SK-N-SH (cell line): ENCODE measurements around the gene ANP32A. TPM values are rescaled to one million over a fixed set of nuclear protein-coding genes. Genes with fewer than 3 reads are reported as not detected.

Experiments used
- CTCF ChIA-PET: fragments of 300-600, 350-600 bp; formaldehyde crosslinking; extraction: SDS; loops from one replicate; lab custom pipeline; 2021; lab: Yijun Ruan, JAX
- POLR2A ChIA-PET: fragments of 350-600 bp; sonication (Branson Sonifier 250); formaldehyde crosslinking; extraction: SDS; loops from one replicate; lab custom pipeline; 2020; ENCODE audit warnings: antibody characterized with exemption, inconsistent platforms; lab: Yijun Ruan, JAX
- DNase-seq: peaks from one replicate; pipeline ENCODE4 v3.0.0; 2012
- H2AFZ ChIP-seq: fragments of 200-600 bp; sonication (generic); 2 replicates; pipeline ENCODE4 v1.8.1; 2016; ENCODE audit warnings: antibody characterized with exemption, mild to moderate bottlenecking, low read depth
- H3F3A ChIP-seq: fragments of 200-600 bp; sonication (generic); replicated peaks from 2 replicates; pipeline ENCODE3; 2016; ENCODE audit warnings: antibody characterized with exemption, mild to moderate bottlenecking; ENCODE audit not compliant: insufficient read depth
- H3K27ac ChIP-seq, 2 experiments: fragments of 200-500 bp in 1 of 2; fragments of 200-600 bp in 1 of 2; sonication (Bioruptor generic) in 1 of 2; sonication (generic), shearing (Covaris generic) in 1 of 2; 2 replicates each; pipeline versions ENCODE4 v1.5.1 to v1.6.1; 2014 to 2016; ENCODE audit warnings: low read depth in 2 of 2, inconsistent platforms in 1 of 2, low read length in 1 of 2, mild to moderate bottlenecking in 1 of 2, mixed read lengths in 1 of 2
- H3K27me3 ChIP-seq: fragments of 200-600 bp; sonication (generic), shearing (Covaris generic); 2 replicates; pipeline ENCODE4 v1.6.1; 2016; ENCODE audit warnings: mixed run types; ENCODE audit not compliant: insufficient read depth
- H3K36me3 ChIP-seq, 2 experiments: fragments of 200-500 bp in 1 of 2; fragments of 200-600 bp in 1 of 2; sonication (Bioruptor generic) in 1 of 2; sonication (generic) in 1 of 2; replicated peaks in 1 of 2; 2 replicates each; pipeline versions ENCODE3 to v1.5.1; 2014 to 2016; ENCODE audit warnings: low read length in 1 of 2, mild to moderate bottlenecking in 1 of 2; ENCODE audit not compliant: insufficient read depth in 2 of 2, control insufficient read depth in 1 of 2
- H3K4me1 ChIP-seq, 2 experiments: fragments of 200-500 bp in 1 of 2; fragments of 200-600 bp in 1 of 2; sonication (Bioruptor generic) in 1 of 2; sonication (generic), shearing (Covaris generic) in 1 of 2; 2 replicates each; pipeline versions ENCODE4 v1.5.1 to v1.6.1; 2014 to 2016; ENCODE audit warnings: low read depth in 1 of 2, low read length in 1 of 2, mixed run types in 1 of 2; ENCODE audit not compliant: insufficient read depth in 2 of 2, control insufficient read depth in 1 of 2
- H3K4me2 ChIP-seq: fragments of 200-600 bp; sonication (generic), shearing (Covaris generic); 2 replicates; pipeline ENCODE4 v1.6.1; 2017; ENCODE audit warnings: mixed run types
- H3K4me3 ChIP-seq, 2 experiments: fragments of 200-500 bp in 1 of 2; fragments of 200-600 bp in 1 of 2; sonication (Bioruptor generic) in 1 of 2; sonication (generic), shearing (Covaris generic) in 1 of 2; 2 replicates each; pipeline versions ENCODE4 v1.5.1 to v1.8.1; 2014 to 2016; ENCODE audit warnings: low read depth in 2 of 2, inconsistent platforms in 1 of 2, low read length in 1 of 2, mild to moderate bottlenecking in 1 of 2, mixed read lengths in 1 of 2, moderate library complexity in 1 of 2
- H3K79me2 ChIP-seq: fragments of 200-600 bp; sonication (generic); 2 replicates; pipeline ENCODE4 v1.8.1; 2017; ENCODE audit warnings: mild to moderate bottlenecking; ENCODE audit not compliant: insufficient read depth
- H3K9ac ChIP-seq: fragments of 200-600 bp; sonication (generic); 2 replicates; pipeline ENCODE4 v1.6.1; 2017; ENCODE audit warnings: mixed run types
- H3K9me2 ChIP-seq: fragments of 200-600 bp; sonication (generic); 2 replicates; pipeline ENCODE4 v1.6.1; 2017; ENCODE audit warnings: mixed run types
- H3K9me3 ChIP-seq: fragments of 200-600 bp; sonication (generic); 2 replicates; pipeline ENCODE4 v1.6.1; 2017; ENCODE audit warnings: mixed run types, mild to moderate bottlenecking, moderate library complexity
- H4K20me1 ChIP-seq: fragments of 200-600 bp; sonication (generic); 2 replicates; pipeline ENCODE4 v1.6.1; 2017; ENCODE audit warnings: mild to moderate bottlenecking, mixed run types; ENCODE audit not compliant: insufficient read depth
- CHD2 ChIP-seq: fragments of 150-350 bp; IDR thresholded peaks from 2 replicates; pipeline ENCODE4 v1.6.1; 2018; ENCODE audit warnings: low read length; ENCODE audit not compliant: partially characterized antibody
- FOXJ3 ChIP-seq: sonication (generic); formaldehyde crosslinking; IDR thresholded peaks from 2 replicates; pipeline ENCODE4 v1.5.1; 2020; ENCODE audit warnings: mild to moderate bottlenecking, missing genetic modification reagents
- FOXM1 ChIP-seq: IDR thresholded peaks from 2 replicates; pipeline ENCODE4 v1.4.0; 2012; ENCODE audit warnings: low read depth, mild to moderate bottlenecking
- GABPA ChIP-seq: IDR thresholded peaks from 2 replicates; pipeline ENCODE4 v1.4.0; 2012; ENCODE audit warnings: low read depth, mild to moderate bottlenecking
- JUND ChIP-seq: IDR thresholded peaks from 2 replicates; pipeline ENCODE4 v1.4.0; 2012
- MXI1 ChIP-seq: IDR thresholded peaks from 2 replicates; pipeline ENCODE4 v1.6.1; 2012; ENCODE audit warnings: mild to moderate bottlenecking, low read depth, low read length, improper control_type of control experiment
- NFIC ChIP-seq: IDR thresholded peaks from 2 replicates; pipeline ENCODE4 v1.4.0; 2012; ENCODE audit warnings: borderline replicate concordance
- POLR2AphosphoS5 ChIP-seq: IDR thresholded peaks from 2 replicates; pipeline ENCODE4 v1.6.1; 2012; ENCODE audit warnings: low read depth, low read length
- RAD21 ChIP-seq: IDR thresholded peaks from 2 replicates; pipeline ENCODE4 v1.6.1; 2012; ENCODE audit warnings: mild to moderate bottlenecking, low read length
- RCOR1 ChIP-seq: fragments of 150-350 bp; IDR thresholded peaks from 2 replicates; pipeline ENCODE4 v1.6.1; 2017; ENCODE audit warnings: antibody characterized with exemption, low read length
- REST ChIP-seq: IDR thresholded peaks from 2 replicates; pipeline ENCODE4 v1.6.1; 2012; ENCODE audit warnings: mild to moderate bottlenecking, low read depth, low read length, moderate library complexity
- SIN3A ChIP-seq: IDR thresholded peaks from 2 replicates; pipeline ENCODE4 v1.6.1; 2012; ENCODE audit warnings: low read depth, mild to moderate bottlenecking, low read length, moderate library complexity, borderline replicate concordance
- SMC3 ChIP-seq: IDR thresholded peaks from 2 replicates; pipeline ENCODE4 v1.6.1; 2012; ENCODE audit warnings: low read depth, low read length, improper control_type of control experiment
- TAF1 ChIP-seq: IDR thresholded peaks from 2 replicates; pipeline ENCODE4 v1.6.1; 2012; ENCODE audit warnings: low read depth, mild to moderate bottlenecking, low read length, moderate library complexity, borderline replicate concordance
- USF1 ChIP-seq: IDR thresholded peaks from 2 replicates; pipeline ENCODE4 v1.4.0; 2012; ENCODE audit warnings: low read depth, borderline replicate concordance
- WGBS: methylation state at CpG from one replicate; pipeline ENCODE4 v1.1.6; 2017; ENCODE audit warnings: low lambda C conversion rate; 5-methylcytosine and 5-hydroxymethylcytosine counted together
- polyA plus RNA-seq, 3 experiments: library from polyadenylated mRNA; depleted of rRNA; stranded (reverse); fragments of >200 nt; gene quantifications; 2 replicates each; pipeline ENCODE4 v1.2.3, GENCODE V29; 2012
- TF ChIP-seq, protein P1 (sequence below): fragments of 150-350 bp; IDR thresholded peaks from 2 replicates; pipeline ENCODE4 v1.6.1; 2017; ENCODE audit warnings: antibody characterized with exemption, low read length, low read depth, borderline replicate concordance
- TF ChIP-seq, protein P2 (sequence below): IDR thresholded peaks from 2 replicates; pipeline ENCODE4; 2012

ANP32A gene
- polyA plus RNA-seq, 1 of the 3 experiments (the other 2 are of a cell fraction), result 58.4 TPM

DNA sequence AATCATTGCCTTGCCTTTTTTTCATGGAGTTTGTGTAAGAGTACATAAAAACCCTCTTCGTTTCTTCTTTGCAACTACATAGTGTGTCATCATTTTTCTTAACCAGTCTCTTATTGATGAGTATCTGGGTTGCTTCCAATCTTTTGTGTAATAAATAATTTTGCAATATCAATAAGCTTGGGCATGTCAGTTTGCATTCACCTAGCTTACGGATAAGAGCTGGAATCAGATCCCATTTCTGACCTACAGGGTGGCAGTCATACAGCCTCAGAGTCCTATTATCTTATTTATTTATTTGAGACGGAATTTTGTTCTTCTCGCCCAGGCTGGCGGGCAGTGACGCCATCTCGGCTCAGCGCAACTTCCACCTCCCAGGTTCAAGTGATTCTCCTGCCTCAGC lies 18.3 kb downstream of the ANP32A start:
- Histone ChIP-seq H3K4me3 (no peak overlapping the region), H3K9me3 (no peaks in the 10 kb centered on the region), H3K36me3 (peaks cover 3 to 5% of the 10 kb centered on the region in 2 experiments), H2AFZ (no peak overlapping the region), H3F3A (no peaks in the 10 kb centered on the region), H3K4me2 (no peak overlapping the region), H3K27ac (no peak overlapping the region), H3K27me3 (no peaks in the 10 kb centered on the region), H3K79me2 (peaks cover 96% of the 10 kb centered on the region), H3K9ac (no peak overlapping the region), H3K9me2 (no peaks in the 10 kb centered on the region), H4K20me1 (peaks cover 87% of the 10 kb centered on the region), H3K4me1 (peaks cover 0 to 32% of the 10 kb centered on the region in 2 experiments; a peak in 1 of 4 replicates)
- DNase-seq, result no peak
- TF ChIP-seq REST (no peak), SMC3 (no peak), MXI1 (no peak), TAF1 (no peak)
- CTCF ChIA-PET, result no interaction called here
- POLR2A ChIA-PET, result no interaction called here
- WGBS, result 98% methylated on average over 8 of the region's 8 CpGs

DNA sequence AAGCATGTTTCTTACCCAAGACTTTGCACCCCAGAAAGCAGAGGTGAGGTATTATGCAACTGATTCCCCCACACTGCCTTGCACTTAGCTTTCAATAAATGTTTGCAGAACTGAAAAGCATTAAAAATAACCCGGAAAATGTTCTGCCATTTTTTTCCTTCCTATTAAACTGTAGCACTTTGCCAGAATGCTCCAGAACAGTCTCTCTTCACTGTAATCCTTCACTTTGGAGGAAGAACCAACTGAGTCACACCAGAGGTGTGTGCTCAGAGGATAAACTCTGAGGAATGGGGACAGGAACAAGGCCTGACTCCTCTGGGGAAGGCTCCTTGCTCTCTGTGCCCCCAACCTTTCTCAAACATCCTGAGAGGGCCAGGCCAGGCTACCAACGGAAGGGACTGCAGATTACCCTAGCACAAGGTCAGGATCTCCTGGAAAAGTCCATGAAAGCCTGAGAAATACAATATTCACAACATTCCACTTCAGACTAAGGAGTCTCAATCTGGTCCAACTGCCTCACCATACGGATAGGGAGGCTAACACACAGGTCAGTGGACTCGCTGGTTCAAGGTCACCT lies 19.0 kb downstream of the ANP32A start:
- Histone ChIP-seq H4K20me1 (peaks cover 87% of the 10 kb centered on the region), H3K4me3 (no peak overlapping the region), H3K27ac (no peak overlapping the region), H3K9me2 (no peaks in the 10 kb centered on the region), H2AFZ (no peak overlapping the region), H3K4me1 (peaks cover 0 to 26% of the 10 kb centered on the region in 2 experiments; a peak in 1 of 4 replicates), H3F3A (no peaks in the 10 kb centered on the region), H3K9me3 (no peaks in the 10 kb centered on the region), H3K9ac (no peak overlapping the region), H3K36me3 (peaks cover 3 to 5% of the 10 kb centered on the region in 2 experiments), H3K79me2 (peaks cover 96% of the 10 kb centered on the region), H3K4me2 (no peak overlapping the region), H3K27me3 (no peaks in the 10 kb centered on the region)
- CTCF ChIA-PET, result no interaction called here
- TF ChIP-seq POLR2AphosphoS5 (no peak), RAD21 (no peak), MXI1 (no peak), RCOR1 (no peak), GABPA (no peak), REST (no peak), USF1 (no peak), CHD2 (no peak), NFIC (no peak), FOXM1 (no peak), FOXJ3 (CRISPR knock-in tag) (no peak), SIN3A (no peak), JUND (no peak)
- TF ChIP-seq, protein P1, sequence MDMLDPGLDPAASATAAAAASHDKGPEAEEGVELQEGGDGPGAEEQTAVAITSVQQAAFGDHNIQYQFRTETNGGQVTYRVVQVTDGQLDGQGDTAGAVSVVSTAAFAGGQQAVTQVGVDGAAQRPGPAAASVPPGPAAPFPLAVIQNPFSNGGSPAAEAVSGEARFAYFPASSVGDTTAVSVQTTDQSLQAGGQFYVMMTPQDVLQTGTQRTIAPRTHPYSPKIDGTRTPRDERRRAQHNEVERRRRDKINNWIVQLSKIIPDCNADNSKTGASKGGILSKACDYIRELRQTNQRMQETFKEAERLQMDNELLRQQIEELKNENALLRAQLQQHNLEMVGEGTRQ, result no peak
- TF ChIP-seq, protein P2, sequence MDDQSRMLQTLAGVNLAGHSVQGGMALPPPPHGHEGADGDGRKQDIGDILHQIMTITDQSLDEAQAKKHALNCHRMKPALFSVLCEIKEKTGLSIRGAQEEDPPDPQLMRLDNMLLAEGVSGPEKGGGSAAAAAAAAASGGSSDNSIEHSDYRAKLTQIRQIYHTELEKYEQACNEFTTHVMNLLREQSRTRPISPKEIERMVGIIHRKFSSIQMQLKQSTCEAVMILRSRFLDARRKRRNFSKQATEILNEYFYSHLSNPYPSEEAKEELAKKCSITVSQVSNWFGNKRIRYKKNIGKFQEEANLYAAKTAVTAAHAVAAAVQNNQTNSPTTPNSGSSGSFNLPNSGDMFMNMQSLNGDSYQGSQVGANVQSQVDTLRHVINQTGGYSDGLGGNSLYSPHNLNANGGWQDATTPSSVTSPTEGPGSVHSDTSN, result no peak
- WGBS, result 96% methylated on average over 4 of the region's 4 CpGs
- POLR2A ChIA-PET, result no interaction called here
- no peak for DNase-seq
